Measurements from ENCODE around the gene FRS2. TPM values are rescaled to one million over a fixed set of nuclear protein-coding genes. Genes with fewer than 3 reads are reported as not detected.

The FRS2 gene
- total and polyA plus RNA-seq, 9 of the 15 experiments (the other 6 are each of a cell fraction or from before 2014, with no cell fraction given): 1.0 to 9.1 (median 6.0) TPM

DNA sequence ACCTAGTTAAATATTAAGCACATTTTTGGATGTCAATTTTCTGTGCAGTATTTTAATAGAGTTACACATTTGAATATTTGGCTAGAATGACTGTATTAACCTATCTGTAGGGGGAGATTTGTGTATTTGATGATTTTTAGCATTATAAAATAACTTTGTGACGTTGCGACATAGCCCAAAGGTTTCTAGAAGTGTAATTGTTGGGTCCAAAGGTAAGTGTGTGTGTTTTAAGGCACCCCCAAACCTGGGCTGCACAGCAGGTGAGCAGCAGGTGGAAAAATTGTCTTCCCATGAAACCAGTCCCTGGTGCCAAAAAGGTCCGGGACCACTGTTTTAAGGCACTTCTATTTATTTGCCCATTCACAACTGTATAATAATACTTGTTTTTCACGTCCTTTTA lies 118.3 kb downstream of the FRS2 start:
- Histone ChIP-seq H3K4me2 (ENCODE audit: insufficient read depth, low read length) (no peak overlapping the region), H3K4me3 (no peak overlapping the region), H3K9me3 (replicated peaks; ENCODE audit: control insufficient read depth, insufficient read depth, low read depth, low read length) (no peaks in the 10 kb centered on the region), H2AFZ (ENCODE audit: low read depth, low read length) (no peak overlapping the region), H3K9me1 (ENCODE audit: control insufficient read depth, insufficient read depth, low read length) (no peaks in the 10 kb centered on the region), H3K79me2 (ENCODE audit: control insufficient read depth, insufficient read depth, low read length) (peaks cover 52% of the 10 kb centered on the region), H4K20me1 (replicated peaks; ENCODE audit: control insufficient read depth, insufficient read depth, low read length) (no peaks in the 10 kb centered on the region; the same call in 1 of the 2 replicates), H3K36me3 (ENCODE audit: control insufficient read depth, insufficient read depth, low read length) (peaks cover 74% of the 10 kb centered on the region), H3K27me3 (ENCODE audit: control insufficient read depth in 2 of 2, insufficient read depth in 2 of 2, low read length in 2 of 2) (no peaks in the 10 kb centered on the region), H3K4me1 (replicated peaks in 1 of 2; ENCODE audit: control insufficient read depth in 2 of 2, insufficient read depth in 2 of 2, low read length in 2 of 2) (peaks cover 2 to 4% of the 10 kb centered on the region in 2 experiments; a peak in 2 of 5 replicates), H3K9ac (ENCODE audit: insufficient read depth in 1 of 2, low read depth in 2 of 2, low read length in 2 of 2) (no peak overlapping the region), H3K27ac (ENCODE audit: extremely low read depth, low read depth, low read length) (no peak overlapping the region)
- ChIA-PET CTCF (ENCODE audit: low intra/inter-chr PET ratio) (no interaction called here), POLR2A (no interaction called here)
- ATAC-seq (no peak), DNase-seq (ENCODE audit: extremely low read depth in 1 of 4, low spot score in 3 of 4) (no peak), FAIRE-seq (no peak)
- intact Hi-C loops (cut with micrococcal nuclease): loop anchor here (5.0 kb wide), 1 partner anchor 34 kb away; no protein-coding TSS in a partner anchor
- BruUV-seq (replicated peaks): no TSS peak
- TF ChIP-seq, protein P1, sequence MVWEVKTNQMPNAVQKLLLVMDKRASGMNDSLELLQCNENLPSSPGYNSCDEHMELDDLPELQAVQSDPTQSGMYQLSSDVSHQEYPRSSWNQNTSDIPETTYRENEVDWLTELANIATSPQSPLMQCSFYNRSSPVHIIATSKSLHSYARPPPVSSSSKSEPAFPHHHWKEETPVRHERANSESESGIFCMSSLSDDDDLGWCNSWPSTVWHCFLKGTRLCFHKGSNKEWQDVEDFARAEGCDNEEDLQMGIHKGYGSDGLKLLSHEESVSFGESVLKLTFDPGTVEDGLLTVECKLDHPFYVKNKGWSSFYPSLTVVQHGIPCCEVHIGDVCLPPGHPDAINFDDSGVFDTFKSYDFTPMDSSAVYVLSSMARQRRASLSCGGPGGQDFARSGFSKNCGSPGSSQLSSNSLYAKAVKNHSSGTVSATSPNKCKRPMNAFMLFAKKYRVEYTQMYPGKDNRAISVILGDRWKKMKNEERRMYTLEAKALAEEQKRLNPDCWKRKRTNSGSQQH (CRISPR knock-in tag; IDR thresholded peaks at IDR 0.05): no peak
- TF ChIP-seq CEBPG (CRISPR knock-in tag; IDR thresholded peaks at IDR 0.05) (no peak), CEBPG (tag; conservative IDR thresholded peaks at IDR 0.05 in 1 of 2, IDR thresholded peaks at IDR 0.05 in 1 of 2) (peak in 1 of 2 experiments; percentile 42; a peak in 2 of 4 replicates), CEBPB (tag; IDR thresholded peaks at IDR 0.05) (peak; percentile 65; the same call in 1 of the 2 replicates)
- TF ChIP-seq, protein P2, sequence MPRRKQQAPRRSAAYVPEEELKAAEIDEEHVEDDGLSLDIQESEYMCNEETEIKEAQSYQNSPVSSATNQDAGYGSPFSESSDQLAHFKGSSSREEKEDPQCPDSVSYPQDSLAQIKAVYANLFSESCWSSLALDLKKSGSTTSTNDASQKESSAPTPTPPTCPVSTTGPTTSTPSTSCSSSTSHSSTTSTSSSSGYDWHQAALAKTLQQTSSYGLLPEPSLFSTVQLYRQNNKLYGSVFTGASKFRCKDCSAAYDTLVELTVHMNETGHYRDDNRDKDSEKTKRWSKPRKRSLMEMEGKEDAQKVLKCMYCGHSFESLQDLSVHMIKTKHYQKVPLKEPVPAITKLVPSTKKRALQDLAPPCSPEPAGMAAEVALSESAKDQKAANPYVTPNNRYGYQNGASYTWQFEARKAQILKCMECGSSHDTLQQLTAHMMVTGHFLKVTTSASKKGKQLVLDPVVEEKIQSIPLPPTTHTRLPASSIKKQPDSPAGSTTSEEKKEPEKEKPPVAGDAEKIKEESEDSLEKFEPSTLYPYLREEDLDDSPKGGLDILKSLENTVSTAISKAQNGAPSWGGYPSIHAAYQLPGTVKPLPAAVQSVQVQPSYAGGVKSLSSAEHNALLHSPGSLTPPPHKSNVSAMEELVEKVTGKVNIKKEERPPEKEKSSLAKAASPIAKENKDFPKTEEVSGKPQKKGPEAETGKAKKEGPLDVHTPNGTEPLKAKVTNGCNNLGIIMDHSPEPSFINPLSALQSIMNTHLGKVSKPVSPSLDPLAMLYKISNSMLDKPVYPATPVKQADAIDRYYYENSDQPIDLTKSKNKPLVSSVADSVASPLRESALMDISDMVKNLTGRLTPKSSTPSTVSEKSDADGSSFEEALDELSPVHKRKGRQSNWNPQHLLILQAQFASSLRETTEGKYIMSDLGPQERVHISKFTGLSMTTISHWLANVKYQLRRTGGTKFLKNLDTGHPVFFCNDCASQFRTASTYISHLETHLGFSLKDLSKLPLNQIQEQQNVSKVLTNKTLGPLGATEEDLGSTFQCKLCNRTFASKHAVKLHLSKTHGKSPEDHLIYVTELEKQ (CRISPR knock-in tag; IDR thresholded peaks at IDR 0.05): no peak
- in situ Hi-C loops (cut with MboI): no loop called here
- 98% methylated on average over 4 of the region's 4 CpGs for WGBS (ENCODE audit: insufficient coverage, low coverage, missing lambda C conversion rate)

All from K562 (cell line).